Ovary (tissue), 9 donors: ENCODE measurements around the gene DAPP1. TPM values are rescaled to one million over a fixed set of nuclear protein-coding genes. Genes with fewer than 3 reads are reported as not detected.
A peak's percentile ranks its signal among the peaks of the same experiment; 100 is the strongest.

Experiments used
- DNase-seq, 5 donors: peaks; one replicate each; pipeline ENCODE4 v3.0.0-alpha.2; 2019 to 2020
- H3K27ac ChIP-seq, 2 donors: fragments of 200-600 bp; one replicate each; pipeline versions ENCODE4 v1.5.1 to v1.8.0; 2019 to 2022
- H3K27me3 ChIP-seq: fragments of 200-600 bp; one replicate; pipeline ENCODE4 v1.8.0; 2022
- H3K36me3 ChIP-seq: fragments of 200-600 bp; sonication (generic); one replicate; pipeline ENCODE4 v1.5.1; 2019
- H3K4me1 ChIP-seq: one replicate; pipeline ENCODE4 v1.8.1; 2013; ENCODE audit warnings: mild to moderate bottlenecking, moderate library complexity; ENCODE audit not compliant: insufficient read depth
- H3K4me3 ChIP-seq: fragments of 200-600 bp; sonication (generic); one replicate; pipeline ENCODE4 v1.5.1; 2017
- H3K9me3 ChIP-seq, 2 donors: fragments of 200-600 bp in 1 of 2; sonication (generic) in 1 of 2; one replicate each; pipeline versions ENCODE4 v1.5.1 to v1.8.1; 2013 to 2019; ENCODE audit warnings: mild to moderate bottlenecking in 1 of 2, moderate library complexity in 1 of 2
- CTCF ChIP-seq, 3 donors: fragments of 450-650 bp in 2 of 3; fragments of 200-600 bp in 1 of 3; IDR thresholded peaks; one replicate each; pipeline versions ENCODE4 v1.5.1 to v1.8.0; 2016 to 2022; ENCODE audit warnings: antibody characterized with exemption in 3 of 3, mild to moderate bottlenecking in 1 of 3
- EP300 ChIP-seq: sonication (generic); formaldehyde crosslinking; IDR thresholded peaks from one replicate; pipeline ENCODE4 v1.6.1; 2017; ENCODE audit warnings: antibody characterized with exemption
- POLR2A ChIP-seq: fragments of 450-650 bp; IDR thresholded peaks from one replicate; pipeline ENCODE4 v1.6.1; 2017; ENCODE audit warnings: antibody characterized with exemption, mild to moderate bottlenecking, moderate library complexity
- WGBS, 3 donors: extraction: QIAGEN DNeasy Blood & Tissue Kit in 1 of 3; methylation state at CpG; one replicate each; pipeline versions ENCODE4 v1.1.5 to v1.1.7; 2013 to 2017; 5-methylcytosine and 5-hydroxymethylcytosine counted together
- intact Hi-C, 4 donors: fragments of 100-400 bp; cut with DNase I; formaldehyde crosslinking; loops; one replicate each; pipeline versions ENCODE4 v1.11.0 to v1.15.1; 2022 to 2023
- polyA plus RNA-seq, 2 donors: library from polyadenylated mRNA; stranded (reverse); fragments of 200-250 nt in 1 of 2; fragments of 350-450 nt in 1 of 2; fragmentation: Illumina TruSeq in 1 of 2; extraction: RNeasy Lipid Tissue Mini Kit (QIAGEN cat#74804) in 1 of 2; gene quantifications; one replicate each; pipeline ENCODE4 v1.2.3, GENCODE V29; 2013 to 2014
- total RNA-seq, 7 donors: library from RNA; depleted of rRNA in 2 of 7; stranded (reverse); fragments of >200 nt in 2 of 7; fragmentation: NEBNext Ultra II Directional in 3 of 7; extraction: Animal tissue kit (Norgen Biotek cat#: 25700) in 3 of 7; gene quantifications; one replicate each; pipeline versions ENCODE4 v1.1.0 to v1.2.4, GENCODE V29; 2016 to 2023
- donor health status: DM: no; HTN: no; CAD: no; lungs with moderate emphysema.
- donor health status: DM: no; HTN: no; CAD: no.
- donor health status: Bipolar disorder and iron deficiency.
- donor health status: DM: yes; HTN: yes; CAD: no.
- donor health status: DM: no; HTN: no; CAD: no.
- donor health status: DM: yes; HTN: yes; CAD: no.

Gene DAPP1
- total and polyA plus RNA-seq, 9 donors = 0.34 to 4.1 (median 0.65) TPM

DNA sequence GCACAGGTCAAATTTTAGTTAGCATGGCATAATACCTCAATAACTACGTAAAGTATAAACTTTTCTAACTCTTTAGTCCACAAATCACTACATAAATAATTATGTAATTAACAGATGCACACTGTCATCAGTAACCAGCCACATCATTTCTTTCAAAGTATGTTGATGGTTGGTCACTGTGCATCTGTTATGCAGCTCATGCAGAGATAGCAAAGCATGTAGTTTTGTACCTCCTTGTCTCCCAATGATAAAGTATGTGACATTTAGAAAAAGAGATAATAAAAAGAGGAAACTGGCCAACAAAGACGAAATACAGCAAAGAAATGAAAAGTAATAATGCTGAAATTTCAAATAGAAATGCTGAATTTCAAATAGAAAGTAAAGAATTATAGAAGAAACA lies 74.7 kb downstream of the DAPP1 start:
- Histone ChIP-seq H3K4me3 (no peak overlapping the region), H3K4me1 (peaks cover 8% of the 10 kb centered on the region), H3K9me3 (no peaks in the 10 kb centered on the region), H3K27me3 (no peaks in the 10 kb centered on the region), H3K36me3 (no peaks in the 10 kb centered on the region), H3K27ac (no peak overlapping the region)
- DNase-seq = no peak
- intact Hi-C loops = loop anchor here in 3 of 4 donors (5.0 to 10.0 kb wide), 2 partner anchors 327 to 329 kb away; partner anchors contain the start of gene TRMT10A (in 3 of the 3)
- WGBS, 3 donors = 64 to 70% (median 69%) methylated on average over 2 of the region's 2 CpGs
- TF ChIP-seq CTCF (IDR thresholded peaks at IDR 0.05) (no peak), POLR2A (no peak), EP300 (no peak)

- WGBS, 3 donors = 91 to 94% (median 93%) methylated on average over 8 of the region's 8 CpGs
- DNase-seq = no peak
- no peaks in the 10 kb centered on the region for H3K36me3 ChIP-seq
- H3K4me3 ChIP-seq = peak overlapping the region; percentile 71
- intact Hi-C loops = loop anchor here in 3 of 4 donors (2.0 to 10.0 kb wide), 3 partner anchors 54 to 331 kb away; partner anchors contain the start of genes TRMT10A (in 3 of the 3) and DNAJB14 (in 1 of the 3)
- no peaks in the 10 kb centered on the region for H3K9me3 ChIP-seq
- H3K27ac ChIP-seq = no peak overlapping the region
- H3K4me1 ChIP-seq = peaks cover 8% of the 10 kb centered on the region
- TF ChIP-seq EP300 = no peak
- no peak for TF ChIP-seq CTCF (IDR thresholded peaks at IDR 0.05)
- no peak for TF ChIP-seq POLR2A
- no peaks in the 10 kb centered on the region for H3K27me3 ChIP-seq
Measured at GRCh38 chr4:99893029-99893428, 76.4 kb downstream of the DAPP1 start.

- WGBS, 3 donors = 1% methylated on average over 12 of the region's 12 CpGs
- H3K27me3 ChIP-seq = no peaks in the 10 kb centered on the region
- TF ChIP-seq CTCF (IDR thresholded peaks at IDR 0.05) = no peak
- no peak for TF ChIP-seq EP300
- no peak for TF ChIP-seq POLR2A
- intact Hi-C loops = loop anchor here in 3 of 4 donors (2.0 to 10.0 kb wide), 3 partner anchors 53 to 331 kb away; partner anchors contain the start of genes TRMT10A (in 3 of the 3) and DNAJB14 (in 1 of the 3)
- H3K4me3 ChIP-seq = peak overlapping the region; percentile 71
- peaks cover 8% of the 10 kb centered on the region for H3K4me1 ChIP-seq
- peak overlapping the region in 1 of 2 donors; percentile 78 for H3K27ac ChIP-seq
- H3K36me3 ChIP-seq = no peaks in the 10 kb centered on the region
- H3K9me3 ChIP-seq = no peaks in the 10 kb centered on the region
- no peak for DNase-seq
Measured at GRCh38 chr4:99893839-99894160, 77.2 kb downstream of the DAPP1 start.

GRCh38 chr4:99894161-99894997 lies 77.8 kb downstream of the DAPP1 start, which contains the start of gene LAMTOR3:
LAMTOR3 (minus strand) TSS chr4:99894427; CDS start chr4:99893963, 464 bp downstream.
- H3K36me3 ChIP-seq = no peaks in the 10 kb centered on the region
- peaks cover 8% of the 10 kb centered on the region for H3K4me1 ChIP-seq
- WGBS, 3 donors = 2 to 7% (median 4%) methylated on average over 18 to 40 of the region's 40 CpGs
- peak; percentile 87 to 92 (median 89) for DNase-seq
- no peaks in the 10 kb centered on the region for H3K9me3 ChIP-seq
- intact Hi-C loops = loop anchor here in 3 of 4 donors (5.0 to 10.0 kb wide), 2 partner anchors 330 to 332 kb away; partner anchors contain the start of gene TRMT10A (in 3 of the 3)
- H3K4me3 ChIP-seq = peak within 1 kb of the TSS; percentile 71
- TF ChIP-seq POLR2A (peak; percentile 37), EP300 (no peak)
- H3K27me3 ChIP-seq = no peaks in the 10 kb centered on the region
- peak within 1 kb of the TSS in 1 of 2 donors; percentile 78 for H3K27ac ChIP-seq
